Measurements from ENCODE around the gene AGFG2.

DNA sequence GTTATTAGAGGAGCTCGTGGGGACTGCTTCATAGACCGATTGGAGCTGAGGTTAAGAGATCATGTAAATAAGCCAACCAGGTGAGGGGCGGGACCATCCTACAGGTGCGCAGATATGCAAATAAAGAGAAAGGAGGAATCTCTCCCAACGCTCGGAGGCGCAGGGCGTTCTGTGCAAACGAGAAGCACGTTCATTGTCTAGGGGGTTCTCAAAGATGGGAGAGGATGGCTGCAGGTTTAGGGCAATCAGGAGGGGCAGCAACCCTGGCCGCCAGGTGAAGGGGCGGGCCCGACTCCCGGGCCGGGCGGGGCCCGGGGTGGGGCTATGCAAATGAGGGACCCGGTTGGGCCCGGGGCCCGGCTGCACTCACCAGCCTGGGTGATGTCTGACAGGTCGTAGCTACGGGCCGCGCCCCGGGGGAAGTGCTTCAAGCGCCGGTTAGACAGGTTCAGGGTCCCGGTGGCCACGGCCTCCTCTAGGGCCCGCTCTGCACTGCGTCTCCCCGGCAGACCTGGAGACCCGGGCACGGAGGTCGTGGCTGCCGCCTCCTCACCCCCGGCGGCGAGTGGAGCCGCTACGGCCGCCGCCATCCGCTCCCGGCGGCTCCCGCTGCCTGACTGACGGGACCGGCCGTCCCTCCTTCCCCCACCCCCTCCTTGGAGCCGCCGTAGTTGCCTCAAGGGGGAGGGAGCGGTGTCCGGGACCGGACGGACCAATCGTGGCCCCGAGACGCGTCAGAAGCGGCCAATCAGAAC lies 46.7 kb downstream of the AGFG2 start, which contains the start of gene LRCH4:
- TF ChIP-seq RAD21 (CRISPR knock-in tag; IDR thresholded peaks at IDR 0.05) = peak; percentile 74
- TF ChIP-seq TBX2 (CRISPR knock-in tag; IDR thresholded peaks at IDR 0.05; ENCODE audit: borderline replicate concordance) = peak; percentile 70
- no peak for TF ChIP-seq CCAR2 (optimal IDR thresholded peaks at IDR 0.05; ENCODE audit: low read depth, low read length)
- no peak for TF ChIP-seq CTCF (CRISPR knock-in tag; IDR thresholded peaks at IDR 0.05)
- TF ChIP-seq ZNF446 (CRISPR knock-in tag; IDR thresholded peaks at IDR 0.05) = no peak; the same call in 1 of the 2 replicates
- TF ChIP-seq EP300 (IDR thresholded peaks at IDR 0.05; ENCODE audit: low read depth in 2 of 2, low read length in 2 of 2) = peak; percentile 24 to 67; a peak in 2 of 4 replicates
- peak; percentile 46; the same call in 1 of the 2 replicates for TF ChIP-seq EP300 (CRISPR knock-in tag; IDR thresholded peaks at IDR 0.05; ENCODE audit: borderline replicate concordance)
- TF ChIP-seq SP5 (CRISPR knock-in tag; IDR thresholded peaks at IDR 0.05; ENCODE audit: borderline replicate concordance, low read depth) = peak; percentile 45; the same call in 1 of the 2 replicates
- TF ChIP-seq POLR2A (IDR thresholded peaks at IDR 0.05; ENCODE audit: insufficient read depth in 1 of 2, low read depth in 2 of 2, low read length in 2 of 2) = peak; percentile 97 to 98
- peak; percentile 75 for TF ChIP-seq POLR2AphosphoS5 (IDR thresholded peaks at IDR 0.05; ENCODE audit: low read depth, low read length)
- peak; percentile 68; the same call in 1 of the 3 replicates for TF ChIP-seq MXI1 (IDR thresholded peaks at IDR 0.05; ENCODE audit: borderline replicate concordance, low read depth, low read length)
